ENCODE data around the gene SPATA20.

DNA sequence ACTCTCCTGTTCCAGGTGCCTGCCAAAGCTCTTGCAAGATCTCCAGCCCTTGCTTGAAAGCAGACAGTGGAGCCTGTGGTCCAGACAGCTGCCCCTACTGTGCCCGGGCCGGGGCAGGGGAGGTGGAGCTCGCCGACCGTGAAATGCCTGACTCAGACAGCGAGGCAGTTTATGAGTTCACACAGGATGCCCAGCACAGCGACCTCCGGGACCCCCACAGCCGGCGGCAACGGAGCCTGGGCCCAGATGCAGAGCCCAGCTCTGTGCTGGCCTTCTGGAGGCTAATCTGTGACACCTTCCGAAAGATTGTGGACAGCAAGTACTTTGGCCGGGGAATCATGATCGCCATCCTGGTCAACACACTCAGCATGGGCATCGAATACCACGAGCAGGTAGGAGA, 31.2 kb downstream of the SPATA20 start:
- no peak for TF ChIP-seq RNF2 (IDR thresholded peaks at IDR 0.05; ENCODE audit: borderline replicate concordance, low read depth, low read length, missing control alignments, poor library complexity, severe bottlenecking)
- no peak for TF ChIP-seq USF2 (IDR thresholded peaks at IDR 0.05; ENCODE audit: low read length)
- TF ChIP-seq, protein P1, sequence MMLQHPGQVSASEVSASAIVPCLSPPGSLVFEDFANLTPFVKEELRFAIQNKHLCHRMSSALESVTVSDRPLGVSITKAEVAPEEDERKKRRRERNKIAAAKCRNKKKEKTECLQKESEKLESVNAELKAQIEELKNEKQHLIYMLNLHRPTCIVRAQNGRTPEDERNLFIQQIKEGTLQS (IDR thresholded peaks at IDR 0.05; ENCODE audit: insufficient read depth, low read depth, low read length) = no peak
- no peak for TF ChIP-seq CTCF (IDR thresholded peaks at IDR 0.05; ENCODE audit: control extremely low read depth in 1 of 3, insufficient read depth in 1 of 3, low read depth in 1 of 3, low read length in 3 of 3)
- TF ChIP-seq TAF1 (IDR thresholded peaks at IDR 0.05; ENCODE audit: low read depth, low read length) = no peak
- no peak for TF ChIP-seq EP300 (IDR thresholded peaks at IDR 0.05; ENCODE audit: borderline replicate concordance in 1 of 2, low read depth in 2 of 2, low read length in 2 of 2)
- no peak for TF ChIP-seq GABPA (IDR thresholded peaks at IDR 0.05; ENCODE audit: borderline replicate concordance, insufficient read depth, low read length)
- TF ChIP-seq EZH2 (IDR thresholded peaks at IDR 0.05; ENCODE audit: low read depth, low read length, severe bottlenecking) = no peak
- no peak for TF ChIP-seq POLR2A (IDR thresholded peaks at IDR 0.05; ENCODE audit: control extremely low read depth in 1 of 2, low read depth in 2 of 2, low read length in 2 of 2)
- TF ChIP-seq BCL11A (IDR thresholded peaks at IDR 0.05; ENCODE audit: low read depth in 2 of 2, low read length in 2 of 2) = no peak
- TF ChIP-seq, protein P2, sequence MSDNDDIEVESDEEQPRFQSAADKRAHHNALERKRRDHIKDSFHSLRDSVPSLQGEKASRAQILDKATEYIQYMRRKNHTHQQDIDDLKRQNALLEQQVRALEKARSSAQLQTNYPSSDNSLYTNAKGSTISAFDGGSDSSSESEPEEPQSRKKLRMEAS (IDR thresholded peaks at IDR 0.05) = no peak
- TF ChIP-seq CREB1 (IDR thresholded peaks at IDR 0.05) = no peak
